SH-SY5Y (cell line): ENCODE measurements around the gene EIF3M.

Experiments used
- GATA2 ChIP-seq: IDR thresholded peaks from 2 replicates; pipeline ENCODE4 v1.6.1; 2011; ENCODE audit warnings: mild to moderate bottlenecking, low read depth, low read length
- GATA3 ChIP-seq: IDR thresholded peaks from 2 replicates; pipeline ENCODE4 v1.6.1; 2011; ENCODE audit warnings: low read depth, mild to moderate bottlenecking, low read length, moderate library complexity

Gene EIF3M

DNA sequence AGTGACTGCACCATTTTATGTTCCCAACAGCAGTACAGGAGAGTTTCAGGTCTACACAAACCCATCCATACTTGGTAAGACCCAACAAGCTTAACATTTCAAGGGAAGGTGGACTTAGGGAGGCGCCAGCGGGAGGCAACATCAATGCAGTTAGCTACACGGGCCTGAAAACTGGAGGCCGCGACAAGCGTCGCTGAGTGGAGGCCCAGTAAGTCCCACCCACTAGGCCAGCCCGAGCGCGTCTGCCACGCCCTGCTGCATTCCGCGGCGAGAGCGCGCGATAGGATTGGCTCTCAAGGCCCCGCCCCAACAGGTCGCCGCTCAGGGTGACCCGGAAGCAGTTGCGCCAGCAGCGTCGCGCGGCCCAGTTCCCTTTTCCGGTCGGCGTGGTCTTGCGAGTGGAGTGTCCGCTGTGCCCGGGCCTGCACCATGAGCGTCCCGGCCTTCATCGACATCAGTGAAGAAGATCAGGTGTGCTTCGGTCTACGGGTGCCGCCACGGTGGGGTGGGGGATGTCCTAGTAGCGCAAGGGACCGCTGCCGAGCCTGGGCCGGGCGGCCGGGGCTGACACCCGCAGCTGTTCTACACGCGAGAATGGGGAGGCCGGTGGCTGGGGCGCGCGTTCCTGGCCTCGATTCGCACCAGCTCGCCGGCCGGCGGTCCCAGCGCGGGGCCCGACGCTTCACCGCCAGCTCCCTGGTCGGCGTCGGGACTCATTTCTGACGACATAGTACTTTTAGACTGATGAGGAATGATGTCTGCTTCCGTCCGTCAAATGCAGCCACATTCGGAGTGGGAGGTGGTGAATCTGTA is at the start of gene EIF3M:
Gene EIF3M (plus strand): TSS at position 373 of the 813 bp plus-strand sequence. CDS start 57 bp downstream, at position 430.
- no peak for TF ChIP-seq GATA3
- no peak for TF ChIP-seq GATA2

GRCh38 chr11:32538804-32539203 is 44.8 kb upstream of the EIF3M start:
- TF ChIP-seq GATA3 (no peak), GATA2 (no peak)

DNA sequence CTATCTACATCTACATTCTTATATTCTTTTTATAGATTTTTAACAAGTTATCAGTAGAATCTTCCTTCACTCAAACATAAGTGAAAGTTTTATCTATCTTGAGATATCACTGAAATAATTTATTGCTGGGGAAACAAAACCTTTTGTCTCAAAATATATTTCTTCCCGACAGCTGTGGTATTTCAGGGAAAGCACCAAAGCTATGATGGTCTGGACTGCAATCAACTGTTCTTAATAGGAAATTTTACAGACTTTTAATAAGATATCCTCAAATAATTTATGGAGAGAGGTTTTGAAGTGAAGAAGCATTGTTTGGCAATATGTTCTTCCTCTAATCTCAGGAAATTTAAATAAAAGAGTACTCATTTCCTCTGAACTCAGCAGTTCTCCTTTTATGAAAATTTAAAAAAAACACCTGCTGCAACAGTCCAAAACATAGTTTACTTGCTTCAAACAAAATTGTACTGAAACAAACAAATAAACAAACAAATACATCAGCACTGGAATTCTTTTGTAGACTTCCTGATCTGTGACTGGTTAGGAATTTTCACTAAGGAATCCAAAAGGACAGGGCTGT is 33.9 kb upstream of the EIF3M start:
- TF ChIP-seq GATA2 (no peak), GATA3 (no peak)

GRCh38 chr11:32550207-32550606 is 33.4 kb upstream of the EIF3M start:
- TF ChIP-seq GATA3 (no peak), GATA2 (no peak)

DNA sequence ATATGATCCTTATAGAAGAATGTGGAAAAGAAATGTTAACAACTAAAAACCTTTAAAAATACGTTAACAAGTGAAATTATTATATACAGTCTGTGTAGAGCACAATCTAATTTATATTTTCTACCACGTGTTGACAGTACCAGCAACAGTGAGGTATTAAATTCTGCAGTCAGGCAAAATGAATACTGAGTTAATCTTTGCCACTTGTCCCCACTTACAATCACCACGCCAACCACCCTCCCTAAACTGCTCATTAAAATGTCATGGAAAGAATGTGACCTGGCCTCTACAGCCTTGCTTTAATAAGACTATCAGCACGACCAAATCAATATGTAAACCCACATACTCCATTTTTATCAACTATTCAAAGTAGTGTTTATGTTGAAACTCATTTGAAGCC is 28.5 kb upstream of the EIF3M start:
- TF ChIP-seq GATA3 = no peak
- no peak for TF ChIP-seq GATA2

GRCh38 chr11:32555895-32556294 is 27.7 kb upstream of the EIF3M start:
- TF ChIP-seq GATA2 (no peak), GATA3 (no peak)

DNA sequence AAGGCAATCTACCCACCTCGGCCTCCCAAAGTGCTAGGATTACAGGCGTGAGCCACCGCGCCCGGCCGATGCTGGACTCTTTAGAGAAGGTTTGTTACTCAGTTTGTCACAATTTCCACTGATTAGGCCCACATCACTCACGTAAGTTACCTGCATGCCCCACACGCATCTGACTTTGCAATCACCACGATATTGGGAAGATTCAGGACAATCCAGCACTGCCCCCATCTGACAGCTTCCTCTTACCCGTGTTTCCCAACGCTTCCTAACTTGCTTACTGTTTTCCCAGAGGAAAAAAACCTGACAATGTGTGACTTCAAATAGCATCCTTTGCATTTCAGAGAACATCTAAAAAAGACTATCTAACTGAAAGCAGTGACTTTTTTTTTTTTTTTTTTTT is 21.8 kb upstream of the EIF3M start:
- TF ChIP-seq GATA2 (no peak), GATA3 (no peak)

GRCh38 chr11:32562839-32563599 is 20.6 kb upstream of the EIF3M start:
- TF ChIP-seq GATA2 (no peak), GATA3 (no peak)

- no peak for TF ChIP-seq GATA2
- no peak for TF ChIP-seq GATA3
Observed at GRCh38 chr11:32563600-32563959, 20.1 kb upstream of the EIF3M start.

GRCh38 chr11:32566517-32566916 is 17.1 kb upstream of the EIF3M start:
- TF ChIP-seq GATA2 (no peak), GATA3 (no peak)

DNA sequence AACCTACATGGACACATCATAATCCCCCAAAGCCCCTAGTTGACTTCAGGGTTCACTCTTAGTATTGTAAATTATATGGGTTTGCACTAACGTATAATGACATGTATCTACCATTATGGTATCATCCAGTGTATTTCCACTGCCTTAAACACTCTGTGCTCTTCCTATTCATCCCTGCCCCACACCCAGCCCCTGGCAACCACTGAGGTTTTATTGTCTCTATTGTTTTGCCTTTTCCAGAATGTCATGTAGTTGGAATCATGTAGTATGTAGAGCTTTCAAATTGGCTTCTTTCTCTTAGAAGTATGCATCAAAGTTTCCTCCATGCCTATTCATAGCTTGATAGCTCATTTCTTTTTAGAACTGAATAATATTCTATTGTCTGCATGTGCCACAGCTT is 16.5 kb upstream of the EIF3M start:
- no peak for TF ChIP-seq GATA3
- no peak for TF ChIP-seq GATA2

DNA sequence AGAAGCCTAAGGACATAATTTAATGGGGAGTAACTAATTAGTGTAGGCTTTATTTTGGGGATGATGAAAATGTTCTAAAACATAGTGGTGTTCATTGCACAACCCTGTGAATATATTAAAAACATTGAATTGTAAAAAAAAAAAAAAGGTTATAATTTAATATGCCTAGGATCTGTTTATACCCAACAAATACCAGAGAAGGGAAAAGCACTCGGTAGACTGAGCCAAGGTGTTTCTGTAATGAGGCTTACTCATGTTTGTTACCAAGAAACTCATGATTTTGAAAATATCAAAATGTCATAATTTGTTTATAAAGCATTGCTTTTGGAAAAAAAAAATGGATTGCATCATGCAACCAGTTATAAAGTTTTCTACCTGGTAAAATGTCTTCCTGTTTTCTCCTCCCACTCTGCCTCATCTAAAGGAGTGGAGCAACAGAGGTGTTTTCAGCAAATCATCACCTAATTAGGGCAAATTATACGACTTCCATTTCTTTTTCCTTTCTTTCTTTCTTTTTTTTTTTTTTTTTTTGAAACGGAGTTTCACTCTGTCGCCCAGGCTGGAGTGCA is 14.2 kb upstream of the EIF3M start:
- no peak for TF ChIP-seq GATA2
- TF ChIP-seq GATA3 = no peak

- TF ChIP-seq GATA3 (no peak), GATA2 (no peak)
Observed at GRCh38 chr11:32571039-32571438, 12.6 kb upstream of the EIF3M start.

DNA sequence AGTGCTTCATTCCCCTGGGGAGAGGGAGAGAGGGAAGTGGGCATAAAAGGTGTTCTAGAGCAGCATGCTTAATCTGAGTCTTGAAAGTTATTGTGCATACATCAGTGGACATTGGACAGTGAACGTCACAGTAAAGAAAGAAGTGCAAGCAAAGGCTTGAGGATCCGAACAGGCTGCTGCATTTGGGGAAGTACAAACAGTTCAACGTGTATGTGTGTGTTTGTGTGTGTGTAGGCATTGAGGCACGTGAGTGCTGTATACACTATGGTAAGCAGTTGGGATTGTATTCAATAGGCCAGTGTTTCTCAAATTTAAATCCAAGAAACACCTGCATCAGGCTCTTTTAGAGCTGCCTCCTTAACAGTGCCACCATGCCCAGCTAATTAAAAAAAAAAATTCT is 10.4 kb upstream of the EIF3M start:
- TF ChIP-seq GATA2 (no peak), GATA3 (no peak)

DNA sequence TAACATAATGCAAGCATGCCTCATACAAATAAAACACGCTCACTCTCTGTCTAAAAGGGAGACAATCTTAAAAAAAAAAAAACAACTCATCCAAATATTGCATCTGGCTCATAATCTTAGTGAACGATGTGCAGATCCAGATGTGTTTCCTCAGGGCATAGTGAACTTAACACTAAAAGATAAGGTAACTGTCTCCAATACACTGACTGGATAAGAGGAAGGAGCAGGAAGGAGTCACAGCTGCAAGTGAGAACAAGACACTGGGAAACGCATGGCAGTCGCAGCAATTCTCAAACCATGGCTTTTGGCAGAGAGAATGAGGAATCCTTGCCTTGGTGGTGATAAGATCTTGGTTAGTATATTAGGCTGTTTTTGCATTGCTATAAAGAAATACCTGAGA is 9.2 kb upstream of the EIF3M start:
- TF ChIP-seq GATA2 = no peak

DNA sequence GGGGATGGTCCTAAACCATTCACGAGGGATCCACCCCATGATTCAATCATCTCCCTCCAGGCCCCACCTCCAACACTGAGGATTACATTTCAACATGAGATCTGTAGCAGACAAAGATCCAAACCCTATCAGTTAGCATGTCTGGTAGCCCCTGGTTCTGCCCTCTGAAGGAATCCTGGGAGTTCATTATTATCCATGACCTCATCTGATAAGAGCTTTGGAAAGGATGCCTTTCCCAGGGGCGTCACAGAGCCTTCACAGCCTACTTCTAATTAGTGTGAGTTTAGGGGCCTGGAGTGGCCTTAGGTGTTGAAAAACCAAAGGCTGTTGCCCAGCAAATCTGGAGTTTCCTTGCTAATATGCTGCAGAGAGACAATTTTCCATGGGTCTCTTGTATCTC is 8.6 kb upstream of the EIF3M start:
- TF ChIP-seq GATA2 (no peak), GATA3 (no peak)

- TF ChIP-seq GATA3 (no peak), GATA2 (no peak)
Observed at GRCh38 chr11:32576456-32576855, 7.2 kb upstream of the EIF3M start.
